T follicular helper cell (primary cell): ENCODE data around the gene PLOD1.
A peak's percentile ranks its signal among the peaks of the same experiment; 100 is the strongest.
"Not testable (repeated sequence)": the region's sequence is repeated elsewhere in the genome, so short reads cannot be mapped to it uniquely, and the experiment has no call there.

Experiments used
- DNase-seq: peaks from one replicate; pipeline ENCODE4 v3.0.0-alpha.2; 2020; ENCODE audit warnings: low read depth
- total RNA-seq, 2 experiments: gene quantifications; one replicate each; lab custom pipeline; 2026; lab: John Stamatoyannopoulos, UW

The PLOD1 gene
- total RNA-seq = 3.5 to 11.7 reads per million in 2 experiments

GRCh38 chr1:11934302-11935056, at the start of gene PLOD1:
Gene PLOD1 (plus strand): TSS chr1:11934717. CDS start chr1:11934780, 63 bp downstream.
- DNase-seq = peak; percentile 82

- no peak for DNase-seq
Measured at GRCh38 chr1:11885916-11886315, 48.6 kb upstream of the PLOD1 start.

GRCh38 chr1:11886986-11887665, 47.4 kb upstream of the PLOD1 start:
- no peak for DNase-seq

- no peak for DNase-seq
Measured at GRCh38 chr1:11887666-11888007, 46.9 kb upstream of the PLOD1 start.

GRCh38 chr1:11888206-11888876, 46.2 kb upstream of the PLOD1 start:
- no peak for DNase-seq

GRCh38 chr1:11888877-11889208, 45.7 kb upstream of the PLOD1 start:
- DNase-seq = no peak

- DNase-seq = no peak
Measured at GRCh38 chr1:11891433-11892186, 42.9 kb upstream of the PLOD1 start.

GRCh38 chr1:11893907-11894251, 40.6 kb upstream of the PLOD1 start:
- peak; percentile 54 for DNase-seq

GRCh38 chr1:11894501-11894900, 40.0 kb upstream of the PLOD1 start:
- DNase-seq = not testable (repeated sequence)

GRCh38 chr1:11898086-11898785, 36.3 kb upstream of the PLOD1 start:
- no peak for DNase-seq

- no peak for DNase-seq
Measured at GRCh38 chr1:11898831-11899467, 35.6 kb upstream of the PLOD1 start.

GRCh38 chr1:11901446-11901845, 33.1 kb upstream of the PLOD1 start:
- not testable (repeated sequence) for DNase-seq

GRCh38 chr1:11903210-11903609, 31.3 kb upstream of the PLOD1 start:
- no peak for DNase-seq

GRCh38 chr1:11904156-11904555, 30.4 kb upstream of the PLOD1 start:
- not testable (repeated sequence) for DNase-seq

GRCh38 chr1:11904978-11905377, 29.5 kb upstream of the PLOD1 start:
- DNase-seq = no peak

GRCh38 chr1:11906870-11907269, 27.6 kb upstream of the PLOD1 start:
- DNase-seq = no peak

GRCh38 chr1:11907275-11908094, 27.0 kb upstream of the PLOD1 start:
- DNase-seq = peak; percentile 87

- DNase-seq = peak; percentile 36
Measured at GRCh38 chr1:11908095-11908675, 26.3 kb upstream of the PLOD1 start.

- not testable (repeated sequence) for DNase-seq
Measured at GRCh38 chr1:11910914-11911228, 23.6 kb upstream of the PLOD1 start.

- no peak for DNase-seq
Measured at GRCh38 chr1:11912000-11912399, 22.5 kb upstream of the PLOD1 start.
